ENCODE results near the gene FNDC3B.

FNDC3B gene

DNA sequence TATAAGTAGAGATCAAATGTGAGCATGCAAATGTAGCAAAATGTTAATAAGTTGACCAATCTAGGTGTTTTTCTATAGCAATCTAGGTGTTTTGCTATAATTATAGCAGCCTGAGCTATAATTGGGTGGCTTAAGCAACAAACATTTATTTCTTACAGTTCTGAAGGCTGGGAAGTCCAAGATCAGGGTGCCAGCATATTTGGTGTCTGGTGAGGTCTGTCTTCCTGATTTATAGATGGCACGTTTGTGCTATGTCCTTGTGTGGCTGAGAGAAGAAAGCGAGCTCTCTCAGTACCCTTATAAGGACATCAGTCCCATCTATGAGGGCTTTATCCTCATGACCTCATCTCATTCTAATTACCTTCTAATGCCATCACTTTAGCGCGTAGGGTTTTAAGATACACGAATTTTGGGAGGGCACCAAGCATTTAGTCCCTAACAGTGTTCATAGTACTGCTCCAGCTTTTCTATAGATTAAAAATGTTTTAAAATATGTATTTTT is 237.8 kb downstream of the FNDC3B start:
- Histone ChIP-seq H3F3A (ENCODE audit: low read depth) (no peaks in the 10 kb centered on the region), H3K27me3 (ENCODE audit: insufficient read depth, low read length, poor library complexity, severe bottlenecking) (no peaks in the 10 kb centered on the region), H4K20me1 (ENCODE audit: insufficient read depth, low read length, poor library complexity, severe bottlenecking) (no peaks in the 10 kb centered on the region), H3K4me1 (ENCODE audit: insufficient read depth, low read length, poor library complexity, severe bottlenecking) (peaks cover 4% of the 10 kb centered on the region), H3K36me3 (ENCODE audit: insufficient read depth, low read length) (no peaks in the 10 kb centered on the region), H3K9me2 (replicated peaks; ENCODE audit: low read depth, low read length) (no peaks in the 10 kb centered on the region), H3K9ac (ENCODE audit: low read depth, low read length, poor library complexity, severe bottlenecking) (no peak overlapping the region), H3K4me3 (ENCODE audit: low read length, poor library complexity, severe bottlenecking) (no peak overlapping the region), H3K79me2 (ENCODE audit: insufficient read depth, low read length) (no peaks in the 10 kb centered on the region), H3K9me3 (ENCODE audit: insufficient read depth, low read depth, low read length) (no peaks in the 10 kb centered on the region), H2AFZ (ENCODE audit: low read length) (no peak overlapping the region), H3K4me2 (ENCODE audit: low read depth, low read length, poor library complexity, severe bottlenecking) (no peak overlapping the region)
- no peak for TF ChIP-seq EZH2phosphoT487 (IDR thresholded peaks at IDR 0.05; ENCODE audit: borderline replicate concordance)
- TF ChIP-seq, protein P1, sequence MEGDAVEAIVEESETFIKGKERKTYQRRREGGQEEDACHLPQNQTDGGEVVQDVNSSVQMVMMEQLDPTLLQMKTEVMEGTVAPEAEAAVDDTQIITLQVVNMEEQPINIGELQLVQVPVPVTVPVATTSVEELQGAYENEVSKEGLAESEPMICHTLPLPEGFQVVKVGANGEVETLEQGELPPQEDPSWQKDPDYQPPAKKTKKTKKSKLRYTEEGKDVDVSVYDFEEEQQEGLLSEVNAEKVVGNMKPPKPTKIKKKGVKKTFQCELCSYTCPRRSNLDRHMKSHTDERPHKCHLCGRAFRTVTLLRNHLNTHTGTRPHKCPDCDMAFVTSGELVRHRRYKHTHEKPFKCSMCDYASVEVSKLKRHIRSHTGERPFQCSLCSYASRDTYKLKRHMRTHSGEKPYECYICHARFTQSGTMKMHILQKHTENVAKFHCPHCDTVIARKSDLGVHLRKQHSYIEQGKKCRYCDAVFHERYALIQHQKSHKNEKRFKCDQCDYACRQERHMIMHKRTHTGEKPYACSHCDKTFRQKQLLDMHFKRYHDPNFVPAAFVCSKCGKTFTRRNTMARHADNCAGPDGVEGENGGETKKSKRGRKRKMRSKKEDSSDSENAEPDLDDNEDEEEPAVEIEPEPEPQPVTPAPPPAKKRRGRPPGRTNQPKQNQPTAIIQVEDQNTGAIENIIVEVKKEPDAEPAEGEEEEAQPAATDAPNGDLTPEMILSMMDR (conservative IDR thresholded peaks at IDR 0.05; ENCODE audit: low read length), result no peak

DNA sequence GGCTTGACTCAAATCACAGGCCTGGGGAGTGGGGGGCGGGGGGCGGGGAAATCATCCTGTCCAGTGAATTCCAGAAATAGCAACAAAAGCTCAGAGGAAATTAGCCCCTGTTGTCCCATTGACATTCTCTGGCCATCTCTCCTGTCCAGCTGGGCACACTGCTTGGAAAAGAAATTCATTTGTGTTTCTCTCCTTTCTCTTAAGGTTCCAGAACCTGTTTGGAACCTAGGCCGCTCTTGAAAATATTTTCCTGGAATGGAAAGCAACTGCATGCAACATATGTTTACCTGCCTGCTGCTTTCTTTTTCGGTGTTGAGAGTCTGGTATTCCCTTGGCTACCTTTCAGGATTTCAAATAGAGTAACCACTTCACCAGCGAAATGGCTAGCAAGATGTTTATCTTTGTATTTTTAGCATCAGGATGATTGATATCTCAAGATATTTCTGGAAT is 239.8 kb downstream of the FNDC3B start:
- no peaks in the 10 kb centered on the region for H3K9me2 ChIP-seq (replicated peaks; ENCODE audit: low read depth, low read length)
- H3K36me3 ChIP-seq (ENCODE audit: insufficient read depth, low read length), result no peaks in the 10 kb centered on the region
- no peak overlapping the region for H2AFZ ChIP-seq (ENCODE audit: low read length)
- no peak overlapping the region for H3K9ac ChIP-seq (ENCODE audit: low read depth, low read length, poor library complexity, severe bottlenecking)
- H3K4me2 ChIP-seq (ENCODE audit: low read depth, low read length, poor library complexity, severe bottlenecking), result no peak overlapping the region
- peaks cover 4% of the 10 kb centered on the region for H3K4me1 ChIP-seq (ENCODE audit: insufficient read depth, low read length, poor library complexity, severe bottlenecking)
- H3K27me3 ChIP-seq (ENCODE audit: insufficient read depth, low read length, poor library complexity, severe bottlenecking), result no peaks in the 10 kb centered on the region
- no peaks in the 10 kb centered on the region for H4K20me1 ChIP-seq (ENCODE audit: insufficient read depth, low read length, poor library complexity, severe bottlenecking)
- H3K9me3 ChIP-seq (ENCODE audit: insufficient read depth, low read depth, low read length), result no peaks in the 10 kb centered on the region
- no peak overlapping the region for H3K4me3 ChIP-seq (ENCODE audit: low read length, poor library complexity, severe bottlenecking)
- H3F3A ChIP-seq (ENCODE audit: low read depth), result no peaks in the 10 kb centered on the region
- TF ChIP-seq, protein P1 (conservative IDR thresholded peaks at IDR 0.05; ENCODE audit: low read length), result no peak
- TF ChIP-seq EZH2phosphoT487 (IDR thresholded peaks at IDR 0.05; ENCODE audit: borderline replicate concordance), result no peak
- no peaks in the 10 kb centered on the region for H3K79me2 ChIP-seq (ENCODE audit: insufficient read depth, low read length)

DNA sequence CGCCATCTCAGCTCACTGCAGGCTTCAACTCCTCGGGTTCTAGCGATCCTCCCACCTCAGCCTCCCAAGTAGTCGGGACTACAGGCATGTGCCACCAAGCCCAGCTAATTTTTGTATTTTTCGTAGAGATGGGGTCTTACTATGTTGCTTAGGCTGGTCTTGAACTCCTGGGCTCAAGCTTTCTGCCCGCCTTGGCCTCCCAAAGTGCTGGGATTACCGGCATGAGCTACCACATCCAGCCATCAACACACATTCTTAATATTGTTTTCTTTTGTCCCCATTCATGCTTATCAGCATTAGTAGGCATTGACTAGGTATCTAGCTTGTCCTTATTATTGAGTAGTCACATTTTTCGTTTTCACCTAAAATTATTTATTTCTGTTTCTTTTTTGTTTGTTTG is 240.6 kb downstream of the FNDC3B start:
- TF ChIP-seq, protein P1 (conservative IDR thresholded peaks at IDR 0.05; ENCODE audit: low read length), result no peak
- TF ChIP-seq EZH2phosphoT487 (IDR thresholded peaks at IDR 0.05; ENCODE audit: borderline replicate concordance), result no peak

More for the DNA sequence above, 240.6 kb downstream of the FNDC3B start:
- Histone ChIP-seq H3K4me3 (ENCODE audit: low read length, poor library complexity, severe bottlenecking) (no peak overlapping the region), H3K9me2 (replicated peaks; ENCODE audit: low read depth, low read length) (no peaks in the 10 kb centered on the region), H3K79me2 (ENCODE audit: insufficient read depth, low read length) (no peaks in the 10 kb centered on the region), H3F3A (ENCODE audit: low read depth) (no peaks in the 10 kb centered on the region), H3K9ac (ENCODE audit: low read depth, low read length, poor library complexity, severe bottlenecking) (no peak overlapping the region), H3K36me3 (ENCODE audit: insufficient read depth, low read length) (no peaks in the 10 kb centered on the region), H4K20me1 (ENCODE audit: insufficient read depth, low read length, poor library complexity, severe bottlenecking) (no peaks in the 10 kb centered on the region), H2AFZ (ENCODE audit: low read length) (no peak overlapping the region), H3K27me3 (ENCODE audit: insufficient read depth, low read length, poor library complexity, severe bottlenecking) (no peaks in the 10 kb centered on the region), H3K4me1 (ENCODE audit: insufficient read depth, low read length, poor library complexity, severe bottlenecking) (peaks cover 4% of the 10 kb centered on the region), H3K9me3 (ENCODE audit: insufficient read depth, low read depth, low read length) (no peaks in the 10 kb centered on the region), H3K4me2 (ENCODE audit: low read depth, low read length, poor library complexity, severe bottlenecking) (no peak overlapping the region)

Measured in Loucy (cell line).